Type B pancreatic cell (in vitro differentiated cells): ENCODE measurements around the gene MSH5. TPM values are rescaled to one million over a fixed set of nuclear protein-coding genes. Genes with fewer than 3 reads are reported as not detected.

Experiments
- DNase-seq: peaks from one replicate; pipeline ENCODE4 v3.0.0; 2021; ENCODE audit warnings: mixed read lengths; ENCODE audit not compliant: unreplicated experiment; ENCODE audit errors: extremely low spot score
- H3K27ac Mint-ChIP-seq: 2 replicates; pipeline ENCODE4 v1.8.0; 2021; ENCODE audit warnings: mild to moderate bottlenecking, mixed read lengths
- H3K27me3 Mint-ChIP-seq: 2 replicates; pipeline ENCODE4 v1.8.0; 2021; ENCODE audit warnings: mixed read lengths
- H3K36me3 Mint-ChIP-seq: 2 replicates; pipeline ENCODE4 v1.8.0; 2021; ENCODE audit warnings: mixed read lengths
- H3K4me1 Mint-ChIP-seq: one replicate; pipeline ENCODE4 v1.8.0; 2021; ENCODE audit warnings: mixed read lengths; ENCODE audit not compliant: unreplicated experiment
- H3K4me3 Mint-ChIP-seq: 2 replicates; pipeline ENCODE4 v1.8.0; 2021; ENCODE audit warnings: mild to moderate bottlenecking, mixed read lengths
- H3K9me3 Mint-ChIP-seq: 2 replicates; pipeline ENCODE4 v1.8.0; 2021; ENCODE audit warnings: mixed read lengths
- total RNA-seq: library from RNA; stranded (reverse); gene quantifications from 2 replicates; pipeline ENCODE4 v1.2.1, GENCODE V29; 2021; ENCODE audit warnings: low replicate concordance
- TF ChIP-seq, protein P1 (sequence below): fragments of 200-600 bp; sonication (generic); conservative IDR thresholded peaks from 2 replicates; pipeline ENCODE4 v1.5.0; 2021; ENCODE audit warnings: antibody characterized with exemption, mild to moderate bottlenecking

Gene MSH5
- total RNA-seq, 1 donor from 2014 or later: 46.7 TPM

DNA sequence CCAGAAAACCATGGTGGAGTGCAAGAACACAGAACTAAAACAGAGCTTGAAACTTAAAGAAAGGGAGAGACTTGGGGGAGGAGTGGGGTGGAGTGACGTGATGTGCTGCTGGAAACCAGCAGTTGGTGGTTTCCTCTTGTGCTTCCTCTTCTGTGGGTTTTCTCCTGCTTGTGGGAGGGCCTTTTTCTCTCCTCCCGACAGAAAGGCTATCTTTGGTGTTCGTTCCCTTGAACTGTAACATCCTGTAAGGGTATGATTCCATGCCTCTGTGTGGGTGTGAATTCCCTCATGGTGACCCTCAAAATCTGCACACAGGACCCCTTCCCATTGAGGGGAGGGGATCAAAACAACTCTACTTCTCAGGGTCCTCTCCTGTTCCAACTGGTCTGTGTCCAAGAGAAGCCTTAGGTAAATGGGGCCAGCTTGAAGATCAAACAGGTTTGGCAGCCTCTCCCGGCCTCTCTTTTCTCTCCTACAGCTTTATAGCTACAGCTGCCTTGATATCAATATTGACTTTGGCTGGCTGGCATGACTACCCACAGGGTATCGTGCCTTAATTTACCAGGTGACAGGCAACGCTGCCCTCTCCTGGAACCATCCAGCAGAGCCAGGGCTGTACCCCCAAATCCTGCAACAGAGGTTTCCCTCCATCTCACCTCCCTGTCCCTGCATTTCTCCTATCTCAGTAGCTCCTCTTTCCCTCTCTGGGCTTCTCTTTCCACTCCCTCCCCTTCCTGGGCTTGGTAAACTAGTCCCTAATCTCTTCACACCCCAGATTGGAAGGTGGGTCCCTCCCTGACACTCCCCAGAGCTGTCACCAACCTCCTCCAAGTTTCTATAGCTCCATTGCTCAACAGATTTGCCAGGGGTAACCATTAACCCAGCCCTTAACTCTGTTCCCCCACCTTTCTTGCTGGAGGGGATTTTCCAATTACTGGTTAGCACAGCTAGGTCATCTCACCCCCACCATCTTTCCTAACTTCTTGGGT lies 1.5 kb upstream of the MSH5 start:
- Mint-ChIP-seq H3K4me3 (peak overlapping the region; percentile 98), H3K36me3 (peaks cover 17% of the 10 kb centered on the region), H3K9me3 (no peaks in the 10 kb centered on the region), H3K4me1 (peaks cover 41% of the 10 kb centered on the region), H3K27ac (peak overlapping the region; percentile 99), H3K27me3 (no peaks in the 10 kb centered on the region)
- TF ChIP-seq, protein P1, sequence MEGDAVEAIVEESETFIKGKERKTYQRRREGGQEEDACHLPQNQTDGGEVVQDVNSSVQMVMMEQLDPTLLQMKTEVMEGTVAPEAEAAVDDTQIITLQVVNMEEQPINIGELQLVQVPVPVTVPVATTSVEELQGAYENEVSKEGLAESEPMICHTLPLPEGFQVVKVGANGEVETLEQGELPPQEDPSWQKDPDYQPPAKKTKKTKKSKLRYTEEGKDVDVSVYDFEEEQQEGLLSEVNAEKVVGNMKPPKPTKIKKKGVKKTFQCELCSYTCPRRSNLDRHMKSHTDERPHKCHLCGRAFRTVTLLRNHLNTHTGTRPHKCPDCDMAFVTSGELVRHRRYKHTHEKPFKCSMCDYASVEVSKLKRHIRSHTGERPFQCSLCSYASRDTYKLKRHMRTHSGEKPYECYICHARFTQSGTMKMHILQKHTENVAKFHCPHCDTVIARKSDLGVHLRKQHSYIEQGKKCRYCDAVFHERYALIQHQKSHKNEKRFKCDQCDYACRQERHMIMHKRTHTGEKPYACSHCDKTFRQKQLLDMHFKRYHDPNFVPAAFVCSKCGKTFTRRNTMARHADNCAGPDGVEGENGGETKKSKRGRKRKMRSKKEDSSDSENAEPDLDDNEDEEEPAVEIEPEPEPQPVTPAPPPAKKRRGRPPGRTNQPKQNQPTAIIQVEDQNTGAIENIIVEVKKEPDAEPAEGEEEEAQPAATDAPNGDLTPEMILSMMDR: peak; percentile 37
- no peak for DNase-seq

DNA sequence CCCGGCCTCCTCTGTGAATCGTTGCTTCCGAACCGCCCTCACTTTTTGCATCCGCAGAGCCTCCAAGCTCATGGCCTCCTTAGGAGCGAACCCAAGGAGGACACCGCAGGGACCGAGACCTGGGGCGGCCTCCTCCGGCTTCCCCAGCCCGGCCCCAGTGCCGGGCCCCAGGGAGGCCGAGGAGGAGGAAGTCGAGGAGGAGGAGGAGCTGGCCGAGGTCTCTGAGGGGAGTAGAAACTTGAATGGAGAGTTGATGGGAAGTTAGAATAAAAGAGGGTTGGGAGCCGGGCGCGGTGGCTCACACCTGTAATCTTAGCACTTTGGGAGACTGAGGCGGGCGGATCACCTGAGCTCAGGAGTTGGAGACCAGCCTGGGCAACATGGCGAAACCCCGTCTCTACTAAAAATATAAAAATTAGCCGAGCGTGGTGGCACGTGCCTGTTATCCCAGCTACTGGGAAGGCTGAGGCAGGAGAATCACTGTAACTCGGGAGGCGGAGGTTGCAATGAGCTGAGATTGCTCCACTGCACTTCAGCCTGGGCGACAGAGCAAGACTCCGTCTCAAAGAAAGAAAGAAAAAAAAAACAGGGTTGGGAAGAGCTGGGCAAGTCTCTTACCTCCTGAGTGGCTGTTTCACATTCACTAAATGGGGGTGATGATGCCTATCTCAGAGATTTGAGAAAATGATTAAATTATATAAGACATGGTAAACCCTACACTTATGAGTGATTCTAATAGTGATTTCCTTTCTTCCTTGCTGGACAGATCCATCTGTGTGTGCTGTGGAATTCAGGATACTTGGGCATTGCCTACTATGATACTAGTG lies 805 bp downstream of the MSH5 start:
- Mint-ChIP-seq H3K9me3 (no peaks in the 10 kb centered on the region), H3K27ac (peak overlapping the region; percentile 99), H3K27me3 (no peaks in the 10 kb centered on the region), H3K4me1 (peaks cover 44% of the 10 kb centered on the region), H3K36me3 (peaks cover 9% of the 10 kb centered on the region), H3K4me3 (peak overlapping the region; percentile 98)
- TF ChIP-seq, protein P1: no peak
- no peak for DNase-seq

DNA sequence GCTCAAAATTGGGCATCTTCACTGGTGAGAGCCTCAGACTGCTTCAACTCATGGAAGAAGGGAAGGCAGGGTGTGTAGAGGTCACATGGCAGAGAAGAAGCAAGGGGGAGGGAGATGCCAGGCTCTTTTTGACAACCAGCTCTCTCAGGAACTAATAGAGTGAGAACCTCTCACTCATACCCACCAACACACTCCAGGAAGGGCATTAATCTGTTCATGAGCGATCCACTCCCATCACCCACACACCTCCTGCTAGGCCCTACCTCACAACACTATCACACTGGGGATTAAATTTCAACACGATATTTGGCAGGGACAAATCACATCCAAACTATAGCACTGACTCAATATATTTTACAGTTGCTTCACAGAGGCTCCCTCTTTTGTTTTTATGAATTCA lies 2.0 kb downstream of the MSH5 start:
- no peaks in the 10 kb centered on the region for H3K9me3 Mint-ChIP-seq
- TF ChIP-seq, protein P1: no peak
- H3K27me3 Mint-ChIP-seq: no peaks in the 10 kb centered on the region
- no peak overlapping the region for H3K27ac Mint-ChIP-seq
- peak overlapping the region; percentile 47 for H3K4me3 Mint-ChIP-seq
- H3K4me1 Mint-ChIP-seq: peaks cover 41% of the 10 kb centered on the region
- peaks cover 5% of the 10 kb centered on the region for H3K36me3 Mint-ChIP-seq
- no peak for DNase-seq

DNA sequence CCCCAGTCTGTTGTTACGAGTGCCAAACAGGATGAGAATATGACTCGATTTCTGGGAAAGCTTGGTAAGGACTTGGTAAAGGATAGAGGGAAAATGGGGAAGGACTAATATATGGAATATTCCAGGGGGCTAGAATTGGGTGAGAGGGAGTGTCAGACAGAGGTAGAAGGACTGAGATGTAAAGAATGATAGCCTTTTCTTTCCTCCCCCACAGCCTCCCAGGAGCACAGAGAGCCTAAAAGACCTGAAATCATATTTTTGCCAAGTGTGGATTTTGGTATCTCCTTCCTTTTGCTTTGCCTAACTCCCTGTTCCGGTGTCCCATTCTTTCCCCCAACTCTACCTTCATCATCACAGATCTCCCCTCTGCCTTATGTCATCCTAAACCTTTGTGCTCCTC lies 3.1 kb downstream of the MSH5 start:
- Mint-ChIP-seq H3K4me3 (peak overlapping the region; percentile 10), H3K27ac (no peak overlapping the region), H3K9me3 (no peaks in the 10 kb centered on the region), H3K36me3 (peaks cover 8% of the 10 kb centered on the region), H3K27me3 (no peaks in the 10 kb centered on the region), H3K4me1 (peaks cover 39% of the 10 kb centered on the region)
- no peak for DNase-seq
- TF ChIP-seq, protein P1: no peak

DNA sequence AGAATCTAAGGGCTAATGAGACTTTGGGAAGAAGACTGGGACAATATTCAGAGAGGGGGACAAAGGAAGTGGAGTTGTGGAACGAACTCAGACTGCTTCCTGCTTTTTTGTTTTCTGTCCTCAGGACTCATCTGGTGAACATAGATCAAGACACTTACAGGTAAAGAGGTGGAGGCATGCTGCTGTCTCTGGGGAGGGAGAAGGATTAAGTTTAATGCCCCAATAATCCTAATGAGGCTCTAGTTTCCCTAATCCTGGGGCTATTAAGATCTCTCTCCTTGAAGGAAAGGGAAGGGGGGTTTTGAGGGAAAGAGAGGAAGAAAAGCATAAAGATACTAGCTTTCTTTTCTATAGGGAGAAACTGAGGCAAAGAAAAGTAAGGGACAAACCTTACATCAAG lies 4.6 kb downstream of the MSH5 start:
- Mint-ChIP-seq H3K27me3 (no peaks in the 10 kb centered on the region), H3K4me1 (peaks cover 27% of the 10 kb centered on the region), H3K4me3 (no peak overlapping the region), H3K27ac (peak overlapping the region; percentile 46), H3K9me3 (no peaks in the 10 kb centered on the region), H3K36me3 (peaks cover 8% of the 10 kb centered on the region)
- DNase-seq: no peak
- TF ChIP-seq, protein P1: no peak
